GM23338 (cell line): ENCODE data around the gene APBA1. TPM values are rescaled to one million over a fixed set of nuclear protein-coding genes. Genes with fewer than 3 reads are reported as not detected.

Experiments
- ATAC-seq: fragments of 200-7000 bp; cut with Tn5 transposase; 3 replicates; pipeline ENCODE4 v1.9.1; 2020
- DNase-seq: peaks from one replicate; pipeline ENCODE4 v3.0.0-alpha.2; 2015; ENCODE audit warnings: low spot score
- H2AFZ ChIP-seq: fragments of 200-600 bp; sonication (generic); 2 replicates; pipeline ENCODE4 v1.8.0; 2016; ENCODE audit warnings: antibody characterized with exemption, mild to moderate bottlenecking, moderate library complexity
- H3F3A ChIP-seq: fragments of 200-600 bp; sonication (generic); replicated peaks from 2 replicates; pipeline ENCODE4 v1.8.0; 2017; ENCODE audit warnings: antibody characterized with exemption, mixed run types, low read depth
- H3K27ac ChIP-seq: fragments of 200-600 bp; sonication (generic); 2 replicates; pipeline ENCODE4 v1.6.1; 2016; ENCODE audit warnings: low read depth
- H3K27me3 ChIP-seq: fragments of 200-600 bp; sonication (generic); 2 replicates; pipeline ENCODE4 v1.8.0; 2016; ENCODE audit warnings: mild to moderate bottlenecking, mixed run types, moderate library complexity; ENCODE audit not compliant: insufficient read depth
- H3K36me3 ChIP-seq: fragments of 200-600 bp; sonication (generic); 2 replicates; pipeline ENCODE4 v1.8.0; 2016; ENCODE audit warnings: mild to moderate bottlenecking; ENCODE audit not compliant: insufficient read depth
- H3K4me1 ChIP-seq: fragments of 200-600 bp; sonication (generic); 2 replicates; pipeline ENCODE4 v1.8.0; 2016; ENCODE audit warnings: mild to moderate bottlenecking, moderate library complexity; ENCODE audit not compliant: insufficient read depth
- H3K4me2 ChIP-seq: fragments of 200-600 bp; sonication (generic); 2 replicates; pipeline ENCODE4 v1.7.1; 2017; ENCODE audit warnings: mixed run types
- H3K4me3 ChIP-seq: fragments of 200-600 bp; sonication (generic); 2 replicates; pipeline ENCODE4 v1.6.1; 2016; ENCODE audit warnings: mixed run types
- H3K79me2 ChIP-seq: fragments of 200-600 bp; sonication (generic); replicated peaks from 2 replicates; pipeline ENCODE4 v1.8.0; 2017; ENCODE audit warnings: mild to moderate bottlenecking; ENCODE audit not compliant: insufficient read depth
- H3K9me2 ChIP-seq: fragments of 200-600 bp; sonication (generic); 2 replicates; pipeline ENCODE4 v1.8.0; 2017; ENCODE audit not compliant: insufficient read depth
- H4K20me1 ChIP-seq: fragments of 200-600 bp; sonication (generic); replicated peaks from 2 replicates; pipeline ENCODE4 v1.8.0; 2017; ENCODE audit warnings: mild to moderate bottlenecking; ENCODE audit not compliant: insufficient read depth
- H3K27ac Mint-ChIP-seq: 2 replicates; pipeline ENCODE4 v1.8.0; 2020; ENCODE audit warnings: inconsistent platforms, mild to moderate bottlenecking, moderate library complexity, mixed read lengths
- H3K27me3 Mint-ChIP-seq: 3 replicates; pipeline ENCODE4 v1.8.0; 2022; ENCODE audit warnings: low read depth, mild to moderate bottlenecking, moderate library complexity, mixed read lengths, inconsistent platforms; ENCODE audit not compliant: insufficient read depth, poor library complexity
- H3K36me3 Mint-ChIP-seq: 3 replicates; pipeline ENCODE4 v1.8.0; 2021; ENCODE audit warnings: low read depth, mild to moderate bottlenecking, inconsistent platforms, moderate library complexity, mixed read lengths
- H3K4me1 Mint-ChIP-seq: 3 replicates; pipeline ENCODE4 v1.8.0; 2020; ENCODE audit warnings: mild to moderate bottlenecking, inconsistent platforms, mixed read lengths
- H3K4me3 Mint-ChIP-seq: 3 replicates; pipeline ENCODE4 v1.8.0; 2021; ENCODE audit warnings: moderate library complexity, mild to moderate bottlenecking, inconsistent platforms, mixed read lengths
- H3K9me3 Mint-ChIP-seq: 3 replicates; pipeline ENCODE4 v1.8.0; 2020; ENCODE audit warnings: moderate library complexity, mild to moderate bottlenecking, inconsistent platforms, mixed read lengths
- ETS1 ChIP-seq: IDR thresholded peaks from 2 replicates; pipeline ENCODE4 v1.6.1; 2016; ENCODE audit warnings: antibody characterized with exemption
- EZH2 ChIP-seq: fragments of 200-600 bp; sonication (generic); IDR thresholded peaks from one replicate; pipeline ENCODE4 v1.8.0; 2017; ENCODE audit warnings: antibody characterized with exemption, mild to moderate bottlenecking, low read depth; ENCODE audit not compliant: unreplicated experiment
- EZH2phosphoT487 ChIP-seq: fragments of 200-600 bp; sonication (generic); IDR thresholded peaks from one replicate; pipeline ENCODE4 v1.8.1; 2018; ENCODE audit warnings: antibody characterized with exemption; ENCODE audit not compliant: unreplicated experiment
- JUNB ChIP-seq: IDR thresholded peaks from one replicate; pipeline ENCODE4 v1.6.1; 2016; ENCODE audit warnings: antibody characterized with exemption; ENCODE audit not compliant: unreplicated experiment
- NANOG ChIP-seq: IDR thresholded peaks from 2 replicates; pipeline ENCODE4 v1.6.1; 2016; ENCODE audit warnings: antibody characterized with exemption, borderline replicate concordance
- polyA plus RNA-seq: library from polyadenylated mRNA; unstranded; fragments of >200 nt; fragmentation: Nextera tagmentation; extraction: Ambion mirVana; gene quantifications from 2 replicates; pipeline ENCODE4 v1.2.1, GENCODE V29; 2016
- total RNA-seq: library from RNA; depleted of rRNA; stranded (reverse); fragments of >200 nt; shearing (Covaris generic); gene quantifications from 2 replicates; pipeline ENCODE4 v1.2.3, GENCODE V29; 2014
- TF ChIP-seq, protein P1 (sequence below): fragments of 250-450 bp; sonication (Bioruptor Pico); IDR thresholded peaks from 2 replicates; pipeline ENCODE4 v1.5.0; 2020; ENCODE audit warnings: mild to moderate bottlenecking, moderate library complexity
- TF ChIP-seq, protein P2 (sequence below), 2 experiments: fragments of 200-600 bp in 1 of 2; sonication (generic) in 1 of 2; conservative IDR thresholded peaks; 2 replicates each; pipeline versions ENCODE4 v1.5.1 to v1.6.1; 2016 to 2017; ENCODE audit warnings: antibody characterized with exemption in 2 of 2, low read depth in 2 of 2, mild to moderate bottlenecking in 2 of 2, moderate library complexity in 1 of 2

APBA1 gene
- total and polyA plus RNA-seq, 2 experiments from 2014 or later = 0.26 to 1.0 TPM

- Mint-ChIP-seq H3K27ac (no peak overlapping the region), H3K4me3 (no peak overlapping the region), H3K36me3 (no peaks in the 10 kb centered on the region), H3K4me1 (peaks cover 10% of the 10 kb centered on the region), H3K9me3 (no peaks in the 10 kb centered on the region), H3K27me3 (no peaks in the 10 kb centered on the region)
- peaks cover 8% of the 10 kb centered on the region for H3K4me1 ChIP-seq
- no peaks in the 10 kb centered on the region for H3K9me2 ChIP-seq
- TF ChIP-seq EZH2phosphoT487 (no peak), NANOG (no peak), EZH2 (no peak), ETS1 (no peak), JUNB (no peak)
- TF ChIP-seq, protein P1, sequence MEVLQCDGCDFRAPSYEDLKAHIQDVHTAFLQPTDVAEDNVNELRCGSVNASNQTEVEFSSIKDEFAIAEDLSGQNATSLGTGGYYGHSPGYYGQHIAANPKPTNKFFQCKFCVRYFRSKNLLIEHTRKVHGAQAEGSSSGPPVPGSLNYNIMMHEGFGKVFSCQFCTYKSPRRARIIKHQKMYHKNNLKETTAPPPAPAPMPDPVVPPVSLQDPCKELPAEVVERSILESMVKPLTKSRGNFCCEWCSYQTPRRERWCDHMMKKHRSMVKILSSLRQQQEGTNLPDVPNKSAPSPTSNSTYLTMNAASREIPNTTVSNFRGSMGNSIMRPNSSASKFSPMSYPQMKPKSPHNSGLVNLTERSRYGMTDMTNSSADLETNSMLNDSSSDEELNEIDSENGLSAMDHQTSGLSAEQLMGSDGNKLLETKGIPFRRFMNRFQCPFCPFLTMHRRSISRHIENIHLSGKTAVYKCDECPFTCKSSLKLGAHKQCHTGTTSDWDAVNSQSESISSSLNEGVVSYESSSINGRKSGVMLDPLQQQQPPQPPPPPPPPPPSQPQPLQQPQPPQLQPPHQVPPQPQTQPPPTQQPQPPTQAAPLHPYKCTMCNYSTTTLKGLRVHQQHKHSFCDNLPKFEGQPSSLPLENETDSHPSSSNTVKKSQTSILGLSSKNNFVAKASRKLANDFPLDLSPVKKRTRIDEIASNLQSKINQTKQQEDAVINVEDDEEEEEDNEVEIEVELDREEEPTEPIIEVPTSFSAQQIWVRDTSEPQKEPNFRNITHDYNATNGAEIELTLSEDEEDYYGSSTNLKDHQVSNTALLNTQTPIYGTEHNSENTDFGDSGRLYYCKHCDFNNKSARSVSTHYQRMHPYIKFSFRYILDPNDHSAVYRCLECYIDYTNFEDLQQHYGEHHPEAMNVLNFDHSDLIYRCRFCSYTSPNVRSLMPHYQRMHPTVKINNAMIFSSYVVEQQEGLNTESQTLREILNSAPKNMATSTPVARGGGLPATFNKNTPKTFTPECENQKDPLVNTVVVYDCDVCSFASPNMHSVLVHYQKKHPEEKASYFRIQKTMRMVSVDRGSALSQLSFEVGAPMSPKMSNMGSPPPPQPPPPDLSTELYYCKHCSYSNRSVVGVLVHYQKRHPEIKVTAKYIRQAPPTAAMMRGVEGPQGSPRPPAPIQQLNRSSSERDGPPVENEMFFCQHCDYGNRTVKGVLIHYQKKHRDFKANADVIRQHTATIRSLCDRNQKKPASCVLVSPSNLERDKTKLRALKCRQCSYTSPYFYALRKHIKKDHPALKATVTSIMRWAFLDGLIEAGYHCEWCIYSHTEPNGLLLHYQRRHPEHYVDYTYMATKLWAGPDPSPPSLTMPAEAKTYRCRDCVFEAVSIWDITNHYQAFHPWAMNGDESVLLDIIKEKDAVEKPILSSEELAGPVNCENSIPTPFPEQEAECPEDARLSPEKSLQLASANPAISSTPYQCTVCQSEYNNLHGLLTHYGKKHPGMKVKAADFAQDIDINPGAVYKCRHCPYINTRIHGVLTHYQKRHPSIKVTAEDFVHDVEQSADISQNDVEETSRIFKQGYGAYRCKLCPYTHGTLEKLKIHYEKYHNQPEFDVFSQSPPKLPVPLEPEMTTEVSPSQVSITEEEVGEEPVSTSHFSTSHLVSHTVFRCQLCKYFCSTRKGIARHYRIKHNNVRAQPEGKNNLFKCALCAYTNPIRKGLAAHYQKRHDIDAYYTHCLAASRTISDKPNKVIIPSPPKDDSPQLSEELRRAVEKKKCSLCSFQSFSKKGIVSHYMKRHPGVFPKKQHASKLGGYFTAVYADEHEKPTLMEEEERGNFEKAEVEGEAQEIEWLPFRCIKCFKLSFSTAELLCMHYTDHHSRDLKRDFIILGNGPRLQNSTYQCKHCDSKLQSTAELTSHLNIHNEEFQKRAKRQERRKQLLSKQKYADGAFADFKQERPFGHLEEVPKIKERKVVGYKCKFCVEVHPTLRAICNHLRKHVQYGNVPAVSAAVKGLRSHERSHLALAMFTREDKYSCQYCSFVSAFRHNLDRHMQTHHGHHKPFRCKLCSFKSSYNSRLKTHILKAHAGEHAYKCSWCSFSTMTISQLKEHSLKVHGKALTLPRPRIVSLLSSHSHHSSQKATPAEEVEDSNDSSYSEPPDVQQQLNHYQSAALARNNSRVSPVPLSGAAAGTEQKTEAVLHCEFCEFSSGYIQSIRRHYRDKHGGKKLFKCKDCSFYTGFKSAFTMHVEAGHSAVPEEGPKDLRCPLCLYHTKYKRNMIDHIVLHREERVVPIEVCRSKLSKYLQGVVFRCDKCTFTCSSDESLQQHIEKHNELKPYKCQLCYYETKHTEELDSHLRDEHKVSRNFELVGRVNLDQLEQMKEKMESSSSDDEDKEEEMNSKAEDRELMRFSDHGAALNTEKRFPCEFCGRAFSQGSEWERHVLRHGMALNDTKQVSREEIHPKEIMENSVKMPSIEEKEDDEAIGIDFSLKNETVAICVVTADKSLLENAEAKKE = no peak
- TF ChIP-seq, protein P2, sequence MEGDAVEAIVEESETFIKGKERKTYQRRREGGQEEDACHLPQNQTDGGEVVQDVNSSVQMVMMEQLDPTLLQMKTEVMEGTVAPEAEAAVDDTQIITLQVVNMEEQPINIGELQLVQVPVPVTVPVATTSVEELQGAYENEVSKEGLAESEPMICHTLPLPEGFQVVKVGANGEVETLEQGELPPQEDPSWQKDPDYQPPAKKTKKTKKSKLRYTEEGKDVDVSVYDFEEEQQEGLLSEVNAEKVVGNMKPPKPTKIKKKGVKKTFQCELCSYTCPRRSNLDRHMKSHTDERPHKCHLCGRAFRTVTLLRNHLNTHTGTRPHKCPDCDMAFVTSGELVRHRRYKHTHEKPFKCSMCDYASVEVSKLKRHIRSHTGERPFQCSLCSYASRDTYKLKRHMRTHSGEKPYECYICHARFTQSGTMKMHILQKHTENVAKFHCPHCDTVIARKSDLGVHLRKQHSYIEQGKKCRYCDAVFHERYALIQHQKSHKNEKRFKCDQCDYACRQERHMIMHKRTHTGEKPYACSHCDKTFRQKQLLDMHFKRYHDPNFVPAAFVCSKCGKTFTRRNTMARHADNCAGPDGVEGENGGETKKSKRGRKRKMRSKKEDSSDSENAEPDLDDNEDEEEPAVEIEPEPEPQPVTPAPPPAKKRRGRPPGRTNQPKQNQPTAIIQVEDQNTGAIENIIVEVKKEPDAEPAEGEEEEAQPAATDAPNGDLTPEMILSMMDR (conservative IDR thresholded peaks at IDR 0.05; ENCODE audit: low read depth in 2 of 2) = no peak
- H3F3A ChIP-seq = no peaks in the 10 kb centered on the region
- H3K27ac ChIP-seq = no peak overlapping the region
- no peaks in the 10 kb centered on the region for H3K79me2 ChIP-seq
- no peak overlapping the region for H2AFZ ChIP-seq
- H3K36me3 ChIP-seq = no peaks in the 10 kb centered on the region
- no peak overlapping the region for H3K4me3 ChIP-seq
- H4K20me1 ChIP-seq = no peaks in the 10 kb centered on the region; the same call in 1 of the 2 replicates
- ATAC-seq = no peak
- no peak for DNase-seq
- H3K4me2 ChIP-seq = no peak overlapping the region
- H3K27me3 ChIP-seq = no peaks in the 10 kb centered on the region
Measured at GRCh38 chr9:69593301-69593700, 78.9 kb downstream of the APBA1 start.
